Activated T-helper 17 cell treated with anti-CD3 and anti-CD28 coated beads, Interleukin-2, amount 50 U/mL, for 72 hours (primary cell): ENCODE results near the gene MAPK6. TPM values are rescaled to one million over a fixed set of nuclear protein-coding genes. Genes with fewer than 3 reads are reported as not detected.
"Not testable (repeated sequence)": the region's sequence is repeated elsewhere in the genome, so short reads cannot be mapped to it uniquely, and the experiment has no call there.

Experiments used
- ATAC-seq: fragments of 150-1000 bp; cut with Tn5 transposase; replicated peaks from 2 replicates; pipeline ENCODE4 v1.10.0; 2021; ENCODE audit warnings: mild to moderate bottlenecking, moderate library complexity
- H3K27ac Mint-ChIP-seq: one replicate; pipeline ENCODE4 v1.8.0; 2022; ENCODE audit warnings: mixed read lengths
- H3K27me3 Mint-ChIP-seq: one replicate; pipeline ENCODE4 v1.8.0; 2022; ENCODE audit warnings: mixed read lengths
- H3K36me3 Mint-ChIP-seq: one replicate; pipeline ENCODE4 v1.8.0; 2022; ENCODE audit warnings: low read depth, mild to moderate bottlenecking, mixed read lengths
- H3K4me1 Mint-ChIP-seq: one replicate; pipeline ENCODE4 v1.8.0; 2022; ENCODE audit warnings: mixed read lengths
- H3K4me3 Mint-ChIP-seq: one replicate; pipeline ENCODE4 v1.8.0; 2022; ENCODE audit warnings: mild to moderate bottlenecking, mixed read lengths
- H3K9me3 Mint-ChIP-seq: one replicate; pipeline ENCODE4 v1.8.0; 2022; ENCODE audit warnings: mixed read lengths
- total RNA-seq, 2 donors: library from RNA; stranded (reverse); gene quantifications; one replicate each; pipeline ENCODE4 v1.2.3, GENCODE V29; 2022

Gene MAPK6
- 10 to 100 TPM; 36.5 to 62.3 TPM for total RNA-seq

GRCh38 chr15:52018693-52019393 lies at the start of gene MAPK6:
MAPK6 (plus strand) TSS chr15:52019219; CDS start chr15:52046461, 27,242 bp downstream.
- peaks cover 26% of the 10 kb centered on the region for H3K36me3 Mint-ChIP-seq
- peak within 1 kb of the TSS; percentile 99 for H3K4me3 Mint-ChIP-seq
- no peaks in the 10 kb centered on the region for H3K9me3 Mint-ChIP-seq
- peak within 1 kb of the TSS; percentile 99 for H3K27ac Mint-ChIP-seq
- H3K4me1 Mint-ChIP-seq: peaks cover 19% of the 10 kb centered on the region
- peak; percentile 81 for ATAC-seq
- no peaks in the 10 kb centered on the region for H3K27me3 Mint-ChIP-seq

- H3K27me3 Mint-ChIP-seq: no peaks in the 10 kb centered on the region
- H3K36me3 Mint-ChIP-seq: peaks cover 41% of the 10 kb centered on the region
- no peak overlapping the region for H3K27ac Mint-ChIP-seq
- H3K4me3 Mint-ChIP-seq: peak overlapping the region; percentile 100
- H3K9me3 Mint-ChIP-seq: peaks cover 4% of the 10 kb centered on the region
- ATAC-seq: no peak
- H3K4me1 Mint-ChIP-seq: peaks cover 28% of the 10 kb centered on the region
These were observed 49.3 kb upstream of the MAPK6 start for GRCh38 chr15:51969728-51970127.

- H3K4me3 Mint-ChIP-seq: peak overlapping the region; percentile 100
- peaks cover 27% of the 10 kb centered on the region for H3K4me1 Mint-ChIP-seq
- H3K36me3 Mint-ChIP-seq: peaks cover 36% of the 10 kb centered on the region
- peak overlapping the region; percentile 99 for H3K27ac Mint-ChIP-seq
- no peak for ATAC-seq
- H3K9me3 Mint-ChIP-seq: peaks cover 4% of the 10 kb centered on the region
- no peaks in the 10 kb centered on the region for H3K27me3 Mint-ChIP-seq
These were observed 48.7 kb upstream of the MAPK6 start for GRCh38 chr15:51970132-51970817.

- peak overlapping the region; percentile 99 for H3K27ac Mint-ChIP-seq
- ATAC-seq: peak; percentile 4
- H3K9me3 Mint-ChIP-seq: peaks cover 4% of the 10 kb centered on the region
- H3K4me1 Mint-ChIP-seq: peaks cover 20% of the 10 kb centered on the region
- peak overlapping the region; percentile 100 for H3K4me3 Mint-ChIP-seq
- H3K36me3 Mint-ChIP-seq: peaks cover 28% of the 10 kb centered on the region
- H3K27me3 Mint-ChIP-seq: no peaks in the 10 kb centered on the region
These were observed 48.0 kb upstream of the MAPK6 start for GRCh38 chr15:51971032-51971374.

GRCh38 chr15:51971375-51972133 lies 47.5 kb upstream of the MAPK6 start, which contains the start of gene LEO1:
LEO1 (minus strand) TSS chr15:51971778; CDS start chr15:51971745, 33 bp downstream.
- H3K36me3 Mint-ChIP-seq: peaks cover 23% of the 10 kb centered on the region
- peak; percentile 91 for ATAC-seq
- peak within 1 kb of the TSS; percentile 99 for H3K27ac Mint-ChIP-seq
- peaks cover 15% of the 10 kb centered on the region for H3K4me1 Mint-ChIP-seq
- H3K9me3 Mint-ChIP-seq: peaks cover 4% of the 10 kb centered on the region
- H3K4me3 Mint-ChIP-seq: peak within 1 kb of the TSS; percentile 100
- H3K27me3 Mint-ChIP-seq: no peaks in the 10 kb centered on the region

- Mint-ChIP-seq H3K27me3 (no peaks in the 10 kb centered on the region), H3K4me3 (no peak overlapping the region), H3K9me3 (no peaks in the 10 kb centered on the region), H3K4me1 (peaks cover 15% of the 10 kb centered on the region), H3K27ac (no peak overlapping the region), H3K36me3 (peaks cover 10% of the 10 kb centered on the region)
- ATAC-seq: no peak
These were observed 45.8 kb upstream of the MAPK6 start for GRCh38 chr15:51973220-51973619.

GRCh38 chr15:51973775-51974174 lies 45.2 kb upstream of the MAPK6 start:
- Mint-ChIP-seq H3K27me3 (no peaks in the 10 kb centered on the region), H3K4me3 (no peak overlapping the region), H3K4me1 (peaks cover 15% of the 10 kb centered on the region), H3K36me3 (peaks cover 10% of the 10 kb centered on the region), H3K27ac (no peak overlapping the region), H3K9me3 (no peaks in the 10 kb centered on the region)
- ATAC-seq: no peak

- no peaks in the 10 kb centered on the region for H3K27me3 Mint-ChIP-seq
- H3K9me3 Mint-ChIP-seq: no peaks in the 10 kb centered on the region
- no peaks in the 10 kb centered on the region for H3K36me3 Mint-ChIP-seq
- H3K4me3 Mint-ChIP-seq: peak overlapping the region; percentile 80
- peaks cover 12% of the 10 kb centered on the region for H3K4me1 Mint-ChIP-seq
- peak; percentile 94 for ATAC-seq
- peak overlapping the region; percentile 93 for H3K27ac Mint-ChIP-seq
These were observed 36.8 kb upstream of the MAPK6 start for GRCh38 chr15:51982013-51982769.

- no peaks in the 10 kb centered on the region for H3K27me3 Mint-ChIP-seq
- ATAC-seq: no peak
- H3K36me3 Mint-ChIP-seq: no peaks in the 10 kb centered on the region
- peaks cover 12% of the 10 kb centered on the region for H3K4me1 Mint-ChIP-seq
- peak overlapping the region; percentile 80 for H3K4me3 Mint-ChIP-seq
- no peaks in the 10 kb centered on the region for H3K9me3 Mint-ChIP-seq
- peak overlapping the region; percentile 93 for H3K27ac Mint-ChIP-seq
These were observed 36.3 kb upstream of the MAPK6 start for GRCh38 chr15:51982770-51983103.

- no peaks in the 10 kb centered on the region for H3K4me1 Mint-ChIP-seq
- no peaks in the 10 kb centered on the region for H3K36me3 Mint-ChIP-seq
- no peak for ATAC-seq
- H3K27me3 Mint-ChIP-seq: no peaks in the 10 kb centered on the region
- no peak overlapping the region for H3K4me3 Mint-ChIP-seq
- no peak overlapping the region for H3K27ac Mint-ChIP-seq
- H3K9me3 Mint-ChIP-seq: no peaks in the 10 kb centered on the region
These were observed 27.9 kb upstream of the MAPK6 start for GRCh38 chr15:51991141-51991540.

GRCh38 chr15:51992953-51993352 lies 26.1 kb upstream of the MAPK6 start:
- no peaks in the 10 kb centered on the region for H3K27me3 Mint-ChIP-seq
- ATAC-seq: no peak
- no peaks in the 10 kb centered on the region for H3K4me1 Mint-ChIP-seq
- H3K36me3 Mint-ChIP-seq: no peaks in the 10 kb centered on the region
- no peaks in the 10 kb centered on the region for H3K9me3 Mint-ChIP-seq
- no peak overlapping the region for H3K4me3 Mint-ChIP-seq
- no peak overlapping the region for H3K27ac Mint-ChIP-seq

GRCh38 chr15:52002351-52002750 lies 16.7 kb upstream of the MAPK6 start:
- no peaks in the 10 kb centered on the region for H3K36me3 Mint-ChIP-seq
- no peaks in the 10 kb centered on the region for H3K27me3 Mint-ChIP-seq
- H3K9me3 Mint-ChIP-seq: no peaks in the 10 kb centered on the region
- no peak for ATAC-seq
- no peak overlapping the region for H3K4me3 Mint-ChIP-seq
- peaks cover 9% of the 10 kb centered on the region for H3K4me1 Mint-ChIP-seq
- no peak overlapping the region for H3K27ac Mint-ChIP-seq

GRCh38 chr15:52003089-52003488 lies 15.9 kb upstream of the MAPK6 start:
- H3K36me3 Mint-ChIP-seq, ATAC-seq, H3K27me3 Mint-ChIP-seq, H3K4me3 Mint-ChIP-seq, H3K9me3 Mint-ChIP-seq, H3K27ac Mint-ChIP-seq: not testable (repeated sequence)
- H3K4me1 Mint-ChIP-seq: peaks cover 12% of the 10 kb centered on the region

- no peaks in the 10 kb centered on the region for H3K27me3 Mint-ChIP-seq
- ATAC-seq: no peak
- H3K27ac Mint-ChIP-seq: no peak overlapping the region
- H3K9me3 Mint-ChIP-seq: no peaks in the 10 kb centered on the region
- peaks cover 18% of the 10 kb centered on the region for H3K4me1 Mint-ChIP-seq
- H3K4me3 Mint-ChIP-seq: no peak overlapping the region
- no peaks in the 10 kb centered on the region for H3K36me3 Mint-ChIP-seq
These were observed 15.3 kb upstream of the MAPK6 start for GRCh38 chr15:52003710-52004109.
